Activated naive CD4-positive, alpha-beta T cell treated with anti-CD3 and anti-CD28 coated beads, Interleukin-2, amount 50 U/mL, for 72 hours (primary cell): ENCODE measurements around the gene PSMA3. TPM values are rescaled to one million over a fixed set of nuclear protein-coding genes. Genes with fewer than 3 reads are reported as not detected.
A peak's percentile ranks its signal among the peaks of the same experiment; 100 is the strongest.

Experiments used
- ATAC-seq, 2 donors: fragments of 150-1000 bp; cut with Tn5 transposase; 2 replicates each; pipeline ENCODE4 v1.10.0; 2021; ENCODE audit warnings: mild to moderate bottlenecking in 2 of 2, moderate library complexity in 2 of 2
- DNase-seq, 2 donors: peaks; one replicate each; pipeline ENCODE4 v3.0.0; 2021 to 2022; ENCODE audit warnings: low spot score in 2 of 2
- H3K27ac Mint-ChIP-seq, 2 donors: one replicate each; pipeline ENCODE4 v1.8.0; 2022; ENCODE audit warnings: mild to moderate bottlenecking in 2 of 2, mixed read lengths in 2 of 2
- H3K36me3 Mint-ChIP-seq, 2 donors: one replicate each; pipeline ENCODE4 v1.8.0; 2022; ENCODE audit warnings: mixed read lengths in 2 of 2
- H3K9me3 Mint-ChIP-seq, 2 donors: one replicate each; pipeline ENCODE4 v1.8.0; 2022; ENCODE audit warnings: mixed read lengths in 2 of 2
- total RNA-seq, 2 donors: library from RNA; stranded (reverse); gene quantifications; one replicate each; pipeline ENCODE4 v1.2.3, GENCODE V29; 2022

The PSMA3 gene
- total RNA-seq, 2 donors from 2014 or later, result 252 to 310 TPM

- Mint-ChIP-seq H3K9me3 (no peaks in the 10 kb centered on the region), H3K36me3 (peaks cover 29 to 57% of the 10 kb centered on the region in 2 donors), H3K27ac (peak overlapping the region; percentile 64 to 81)
- ATAC-seq, result no peak
- DNase-seq, result no peak
These were observed 43.0 kb downstream of the PSMA3 start for GRCh38 chr14:58287607-58288042.

- DNase-seq, result no peak
These were observed 43.6 kb downstream of the PSMA3 start for GRCh38 chr14:58288106-58288792.

GRCh38 chr14:58291646-58292045 is 47.0 kb downstream of the PSMA3 start:
- peaks cover 36 to 48% of the 10 kb centered on the region in 2 donors for H3K36me3 Mint-ChIP-seq
- no peak for ATAC-seq
- DNase-seq, result no peak
- peak overlapping the region in 1 of 2 donors; percentile 44 for H3K27ac Mint-ChIP-seq
- no peaks in the 10 kb centered on the region for H3K9me3 Mint-ChIP-seq

More at GRCh38 chr14:58288106-58288792, 43.6 kb downstream of the PSMA3 start:
- Mint-ChIP-seq H3K27ac (peak overlapping the region; percentile 64 to 81), H3K36me3 (peaks cover 29 to 52% of the 10 kb centered on the region in 2 donors), H3K9me3 (no peaks in the 10 kb centered on the region)
- ATAC-seq, result no peak

GRCh38 chr14:58292187-58292586 is 47.5 kb downstream of the PSMA3 start:
- ATAC-seq (no peak), DNase-seq (no peak)
- H3K27ac Mint-ChIP-seq, result no peak overlapping the region
- peaks cover 36 to 48% of the 10 kb centered on the region in 2 donors for H3K36me3 Mint-ChIP-seq
- H3K9me3 Mint-ChIP-seq, result no peaks in the 10 kb centered on the region

- Mint-ChIP-seq H3K9me3 (no peaks in the 10 kb centered on the region), H3K27ac (peak overlapping the region in 1 of 2 donors; percentile 65), H3K36me3 (peaks cover 21 to 31% of the 10 kb centered on the region in 2 donors)
- no peak for ATAC-seq
- no peak for DNase-seq
These were observed 49.6 kb downstream of the PSMA3 start for GRCh38 chr14:58294201-58294600.

GRCh38 chr14:58296726-58297125 is 52.1 kb downstream of the PSMA3 start:
- Mint-ChIP-seq H3K27ac (no peak overlapping the region), H3K36me3 (peaks cover 21 to 27% of the 10 kb centered on the region in 2 donors), H3K9me3 (no peaks in the 10 kb centered on the region)
- DNase-seq, result no peak
- ATAC-seq, result no peak

- ATAC-seq, result no peak
- Mint-ChIP-seq H3K9me3 (no peaks in the 10 kb centered on the region), H3K27ac (no peak overlapping the region), H3K36me3 (peaks cover 21 to 26% of the 10 kb centered on the region in 2 donors)
- no peak for DNase-seq
These were observed 52.7 kb downstream of the PSMA3 start for GRCh38 chr14:58297412-58297761.

- DNase-seq, result peak; percentile 94 to 98
- H3K9me3 Mint-ChIP-seq, result no peaks in the 10 kb centered on the region
- no peak overlapping the region for H3K27ac Mint-ChIP-seq
- H3K36me3 Mint-ChIP-seq, result peaks cover 21 to 26% of the 10 kb centered on the region in 2 donors
- ATAC-seq, result peak; percentile 90 to 93
These were observed 53.3 kb downstream of the PSMA3 start for GRCh38 chr14:58297762-58298476.

- Mint-ChIP-seq H3K36me3 (peaks cover 21 to 32% of the 10 kb centered on the region in 2 donors), H3K27ac (peak within 1 kb of the TSS in 1 of 2 donors; percentile 81), H3K9me3 (no peaks in the 10 kb centered on the region)
- peak in 1 of 2 donors; percentile 74 for DNase-seq
- peak in 1 of 2 donors; percentile 18 for ATAC-seq
These were observed 54.1 kb downstream of the PSMA3 start, which contains the start of gene ARID4A for GRCh38 chr14:58298477-58299400. ARID4A (plus strand) TSS chr14:58298555; CDS start chr14:58299855, 1,300 bp downstream.

- H3K9me3 Mint-ChIP-seq, result no peaks in the 10 kb centered on the region
- peak overlapping the region; percentile 81 to 98 for H3K27ac Mint-ChIP-seq
- H3K36me3 Mint-ChIP-seq, result peaks cover 13 to 24% of the 10 kb centered on the region in 2 donors
- DNase-seq, result peak in 1 of 2 donors; percentile 55
- no peak for ATAC-seq
These were observed 55.0 kb downstream of the PSMA3 start for GRCh38 chr14:58299401-58300330.

GRCh38 chr14:58301416-58301815 is 56.8 kb downstream of the PSMA3 start:
- ATAC-seq (no peak), DNase-seq (no peak)
- H3K36me3 Mint-ChIP-seq, result peaks cover 5 to 18% of the 10 kb centered on the region in 2 donors
- no peaks in the 10 kb centered on the region for H3K9me3 Mint-ChIP-seq
- no peak overlapping the region for H3K27ac Mint-ChIP-seq

GRCh38 chr14:58305730-58306129 is 61.1 kb downstream of the PSMA3 start:
- H3K36me3 Mint-ChIP-seq, result peaks cover 0 to 19% of the 10 kb centered on the region in 2 donors
- H3K9me3 Mint-ChIP-seq, result no peaks in the 10 kb centered on the region
- DNase-seq (no peak), ATAC-seq (no peak)
- no peak overlapping the region for H3K27ac Mint-ChIP-seq

- DNase-seq (no peak), ATAC-seq (no peak)
- Mint-ChIP-seq H3K27ac (no peak overlapping the region), H3K9me3 (no peaks in the 10 kb centered on the region), H3K36me3 (peaks cover 0 to 20% of the 10 kb centered on the region in 2 donors)
These were observed 63.1 kb downstream of the PSMA3 start for GRCh38 chr14:58307597-58308316.

GRCh38 chr14:58309086-58309485 is 64.4 kb downstream of the PSMA3 start:
- H3K36me3 Mint-ChIP-seq, result peaks cover 0 to 15% of the 10 kb centered on the region in 2 donors
- H3K27ac Mint-ChIP-seq, result no peak overlapping the region
- ATAC-seq (no peak), DNase-seq (no peak)
- no peaks in the 10 kb centered on the region for H3K9me3 Mint-ChIP-seq

- ATAC-seq, result no peak
- no peaks in the 10 kb centered on the region for H3K9me3 Mint-ChIP-seq
- H3K27ac Mint-ChIP-seq, result no peak overlapping the region
- peaks cover 0 to 12% of the 10 kb centered on the region in 2 donors for H3K36me3 Mint-ChIP-seq
- DNase-seq, result no peak
These were observed 69.1 kb downstream of the PSMA3 start for GRCh38 chr14:58313699-58314098.
